Loucy (cell line): ENCODE measurements around the gene E2F3.

Experiments used
- H2AFZ ChIP-seq: fragments of 200-600 bp; sonication (generic); 2 replicates; pipeline ENCODE4 v1.6.0; 2016; ENCODE audit warnings: antibody characterized with exemption, mild to moderate bottlenecking, low read length, moderate library complexity
- H3F3A ChIP-seq: fragments of 200-600 bp; 2 replicates; pipeline ENCODE4 v1.6.0; 2016; ENCODE audit warnings: antibody characterized with exemption, low read depth, mild to moderate bottlenecking
- H3K27me3 ChIP-seq: fragments of 200-600 bp; sonication (generic); 2 replicates; pipeline ENCODE4 v1.6.1; 2014; ENCODE audit warnings: low read length, mild to moderate bottlenecking; ENCODE audit not compliant: insufficient read depth, poor library complexity, severe bottlenecking
- H3K36me3 ChIP-seq: fragments of 200-600 bp; sonication (generic); 2 replicates; pipeline ENCODE4 v1.6.1; 2016; ENCODE audit warnings: low read length; ENCODE audit not compliant: insufficient read depth
- H3K4me1 ChIP-seq: fragments of 200-600 bp; sonication (generic); 2 replicates; pipeline ENCODE4 v1.5.1; 2014; ENCODE audit warnings: low read length, mild to moderate bottlenecking; ENCODE audit not compliant: insufficient read depth, poor library complexity, severe bottlenecking
- H3K4me2 ChIP-seq: fragments of 200-600 bp; sonication (generic); 2 replicates; pipeline ENCODE4 v1.6.0; 2014; ENCODE audit warnings: antibody characterized with exemption, low read length, low read depth, mild to moderate bottlenecking; ENCODE audit not compliant: poor library complexity, severe bottlenecking
- H3K4me3 ChIP-seq: fragments of 200-600 bp; sonication (generic); 2 replicates; pipeline ENCODE4 v1.5.1; 2014; ENCODE audit warnings: low read length, mild to moderate bottlenecking, mixed read lengths; ENCODE audit not compliant: poor library complexity, severe bottlenecking
- H3K79me2 ChIP-seq: fragments of 200-600 bp; sonication (generic); 2 replicates; pipeline ENCODE4 v1.6.1; 2014; ENCODE audit warnings: low read length; ENCODE audit not compliant: insufficient read depth
- H3K9ac ChIP-seq: fragments of 200-600 bp; sonication (generic); 2 replicates; pipeline ENCODE4 v1.6.0; 2014; ENCODE audit warnings: mild to moderate bottlenecking, low read depth, low read length, moderate library complexity; ENCODE audit not compliant: poor library complexity, severe bottlenecking
- H3K9me2 ChIP-seq: fragments of 200-600 bp; sonication (generic); replicated peaks from 2 replicates; pipeline ENCODE4 v1.6.1; 2016; ENCODE audit warnings: low read depth, low read length, mixed read lengths
- H3K9me3 ChIP-seq: fragments of 200-600 bp; sonication (generic); 2 replicates; pipeline ENCODE4 v1.6.1; 2014; ENCODE audit warnings: mild to moderate bottlenecking, antibody characterized with exemption, low read length, low read depth; ENCODE audit not compliant: insufficient read depth
- H4K20me1 ChIP-seq: fragments of 200-600 bp; sonication (generic); 2 replicates; pipeline ENCODE4 v1.6.0; 2014; ENCODE audit warnings: antibody characterized with exemption, low read length, mild to moderate bottlenecking; ENCODE audit not compliant: insufficient read depth, poor library complexity, severe bottlenecking
- EZH2phosphoT487 ChIP-seq: fragments of 200-600 bp; IDR thresholded peaks from 2 replicates; pipeline ENCODE4 v1.6.1; 2018; ENCODE audit warnings: antibody characterized with exemption, mild to moderate bottlenecking, moderate library complexity, borderline replicate concordance
- TF ChIP-seq, protein P1 (sequence below): fragments of 200-600 bp; sonication (generic); conservative IDR thresholded peaks from 2 replicates; pipeline ENCODE4 v1.5.1; 2014; ENCODE audit warnings: mild to moderate bottlenecking, antibody characterized with exemption, low read length

E2F3 gene

DNA sequence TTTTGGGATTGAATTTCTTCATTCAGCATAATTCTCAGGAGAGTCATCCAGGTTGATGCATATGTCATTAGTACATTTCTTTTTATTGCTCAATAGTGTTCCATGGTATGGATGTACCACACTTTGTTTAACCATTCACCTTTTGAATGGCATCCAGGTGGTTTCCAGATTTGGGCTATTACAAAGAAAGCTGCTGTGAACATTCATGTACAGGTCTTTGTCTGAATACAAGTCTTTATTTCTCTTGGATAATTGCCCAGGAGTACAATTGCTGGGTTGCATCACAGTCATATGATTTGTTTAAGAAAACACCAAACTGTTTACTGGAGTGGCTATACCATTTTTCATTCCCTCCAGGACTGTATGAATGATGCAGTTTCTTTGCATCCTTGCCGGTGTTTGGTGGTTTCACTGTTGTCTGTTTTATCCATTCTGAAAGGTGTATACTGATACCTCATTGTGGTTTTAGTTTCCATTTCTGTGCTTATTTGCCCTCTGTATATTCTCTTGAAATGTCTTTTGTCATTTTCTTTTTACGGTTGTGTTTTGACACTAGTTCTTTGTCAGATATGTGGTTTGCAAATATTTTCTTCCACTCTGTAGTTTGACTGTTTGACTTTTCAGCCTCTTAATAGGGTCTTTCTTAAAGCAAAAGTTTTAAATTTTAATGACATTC is 141.4 kb downstream of the E2F3 start:
- H3K9me2 ChIP-seq, result no peaks in the 10 kb centered on the region
- H4K20me1 ChIP-seq, result peaks cover 7% of the 10 kb centered on the region
- H2AFZ ChIP-seq, result no peak overlapping the region
- H3F3A ChIP-seq, result peaks cover 8% of the 10 kb centered on the region
- peaks cover 86% of the 10 kb centered on the region for H3K79me2 ChIP-seq
- H3K36me3 ChIP-seq, result peaks cover 42% of the 10 kb centered on the region
- no peak overlapping the region for H3K9ac ChIP-seq
- H3K4me2 ChIP-seq, result no peak overlapping the region
- no peaks in the 10 kb centered on the region for H3K27me3 ChIP-seq
- TF ChIP-seq EZH2phosphoT487, result no peak
- TF ChIP-seq, protein P1, sequence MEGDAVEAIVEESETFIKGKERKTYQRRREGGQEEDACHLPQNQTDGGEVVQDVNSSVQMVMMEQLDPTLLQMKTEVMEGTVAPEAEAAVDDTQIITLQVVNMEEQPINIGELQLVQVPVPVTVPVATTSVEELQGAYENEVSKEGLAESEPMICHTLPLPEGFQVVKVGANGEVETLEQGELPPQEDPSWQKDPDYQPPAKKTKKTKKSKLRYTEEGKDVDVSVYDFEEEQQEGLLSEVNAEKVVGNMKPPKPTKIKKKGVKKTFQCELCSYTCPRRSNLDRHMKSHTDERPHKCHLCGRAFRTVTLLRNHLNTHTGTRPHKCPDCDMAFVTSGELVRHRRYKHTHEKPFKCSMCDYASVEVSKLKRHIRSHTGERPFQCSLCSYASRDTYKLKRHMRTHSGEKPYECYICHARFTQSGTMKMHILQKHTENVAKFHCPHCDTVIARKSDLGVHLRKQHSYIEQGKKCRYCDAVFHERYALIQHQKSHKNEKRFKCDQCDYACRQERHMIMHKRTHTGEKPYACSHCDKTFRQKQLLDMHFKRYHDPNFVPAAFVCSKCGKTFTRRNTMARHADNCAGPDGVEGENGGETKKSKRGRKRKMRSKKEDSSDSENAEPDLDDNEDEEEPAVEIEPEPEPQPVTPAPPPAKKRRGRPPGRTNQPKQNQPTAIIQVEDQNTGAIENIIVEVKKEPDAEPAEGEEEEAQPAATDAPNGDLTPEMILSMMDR, result no peak
- H3K9me3 ChIP-seq, result peaks cover 7% of the 10 kb centered on the region; the same call in 1 of the 2 replicates
- H3K4me1 ChIP-seq, result peaks cover 22% of the 10 kb centered on the region
- no peak overlapping the region for H3K4me3 ChIP-seq
